COR-L47 (cell line): ENCODE measurements around the gene GEMIN2.
"Not testable (repeated sequence)": the region's sequence is repeated elsewhere in the genome, so short reads cannot be mapped to it uniquely, and the experiment has no call there.

Experiments
- DNase-seq: peaks from one replicate; lab custom pipeline; 2025; lab: John Stamatoyannopoulos, UW

The GEMIN2 gene

DNA sequence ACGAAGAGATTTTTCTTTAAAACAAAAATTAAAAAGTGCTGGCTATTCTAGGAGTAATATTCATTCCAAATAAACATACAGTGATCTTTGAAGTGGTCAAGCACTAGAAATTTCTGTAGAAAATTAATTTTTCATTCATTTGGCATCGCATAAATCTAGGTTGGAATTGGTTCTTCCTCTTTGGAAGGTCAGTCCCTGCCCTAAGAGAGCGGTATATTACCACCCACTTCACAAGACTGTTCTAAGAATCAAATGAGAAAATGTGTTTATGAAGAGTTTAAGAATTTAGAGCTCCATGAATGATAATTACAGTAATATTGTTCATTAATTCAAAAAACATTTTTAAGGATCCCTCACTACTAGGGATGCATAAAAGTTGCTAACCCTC is 444 bp upstream of the GEMIN2 start:
- DNase-seq, result no peak

GRCh38 chr14:39122330-39123138 is 8.4 kb downstream of the GEMIN2 start:
- DNase-seq, result no peak

- not testable (repeated sequence) for DNase-seq
These were observed 23.7 kb downstream of the GEMIN2 start for GRCh38 chr14:39137835-39138234.

GRCh38 chr14:39138440-39138839 is 24.3 kb downstream of the GEMIN2 start:
- no peak for DNase-seq

DNA sequence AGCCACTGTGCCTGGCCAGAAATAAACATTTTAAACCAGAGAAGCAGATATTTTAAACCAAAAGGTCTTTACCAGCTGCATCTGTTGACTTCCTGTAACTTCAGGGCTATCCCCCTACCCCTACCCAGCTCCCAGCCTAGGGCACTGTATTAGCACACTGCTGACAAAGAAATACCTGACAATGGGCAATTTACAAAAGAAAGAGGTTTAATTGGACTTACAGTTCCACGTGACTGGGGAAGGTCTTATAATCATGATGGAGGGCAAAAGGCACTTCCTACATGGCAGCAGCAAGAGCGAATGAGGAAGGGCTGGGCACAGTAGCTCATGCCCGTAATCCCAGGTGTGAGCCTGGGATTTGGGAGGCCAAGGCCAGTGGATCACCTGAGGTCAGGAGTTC is 26.0 kb downstream of the GEMIN2 start:
- no peak for DNase-seq

GRCh38 chr14:39141623-39142022 is 27.5 kb downstream of the GEMIN2 start:
- not testable (repeated sequence) for DNase-seq

DNA sequence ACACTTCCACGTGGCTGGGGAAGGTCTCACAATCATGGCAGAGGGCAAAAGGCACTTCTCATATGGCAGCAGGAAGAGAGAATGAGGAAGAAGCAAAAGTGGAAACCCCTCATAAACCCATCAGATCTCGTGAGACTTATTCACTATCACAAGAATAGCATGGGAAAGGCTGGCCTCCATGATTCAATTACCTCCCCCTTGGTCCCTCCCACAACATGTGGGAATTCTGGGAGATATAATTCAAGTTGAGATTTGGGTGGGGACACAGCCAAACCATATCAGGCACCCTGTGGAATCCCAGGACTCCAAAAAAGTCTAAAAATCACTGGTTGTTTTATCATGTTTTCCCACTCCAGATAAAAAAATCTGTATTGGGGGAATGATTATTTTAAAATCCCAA is 29.1 kb downstream of the GEMIN2 start:
- DNase-seq, result not testable (repeated sequence)

- DNase-seq, result no peak
These were observed 31.3 kb downstream of the GEMIN2 start for GRCh38 chr14:39145266-39145966.

GRCh38 chr14:39154594-39155189 is 40.6 kb downstream of the GEMIN2 start:
- no peak for DNase-seq

DNA sequence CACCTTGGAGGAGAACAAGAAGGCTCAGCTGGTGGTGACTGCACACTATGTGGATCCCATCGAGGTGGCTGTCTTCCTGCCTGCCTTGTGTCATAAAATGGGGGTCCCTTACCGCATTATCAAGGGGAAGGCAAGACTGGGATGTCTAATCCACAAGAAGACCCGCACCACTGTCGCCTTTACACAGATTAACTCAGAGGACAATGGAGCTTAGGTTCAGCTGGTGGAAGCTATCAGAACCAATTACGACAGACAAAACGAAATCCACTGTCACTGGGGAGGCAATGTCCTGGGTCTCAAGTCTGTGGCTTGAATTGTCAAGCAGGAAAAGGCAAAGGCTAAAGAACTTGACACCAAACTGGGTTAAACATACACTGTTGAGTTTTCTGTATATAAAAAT is 43.4 kb downstream of the GEMIN2 start:
- no peak for DNase-seq

DNA sequence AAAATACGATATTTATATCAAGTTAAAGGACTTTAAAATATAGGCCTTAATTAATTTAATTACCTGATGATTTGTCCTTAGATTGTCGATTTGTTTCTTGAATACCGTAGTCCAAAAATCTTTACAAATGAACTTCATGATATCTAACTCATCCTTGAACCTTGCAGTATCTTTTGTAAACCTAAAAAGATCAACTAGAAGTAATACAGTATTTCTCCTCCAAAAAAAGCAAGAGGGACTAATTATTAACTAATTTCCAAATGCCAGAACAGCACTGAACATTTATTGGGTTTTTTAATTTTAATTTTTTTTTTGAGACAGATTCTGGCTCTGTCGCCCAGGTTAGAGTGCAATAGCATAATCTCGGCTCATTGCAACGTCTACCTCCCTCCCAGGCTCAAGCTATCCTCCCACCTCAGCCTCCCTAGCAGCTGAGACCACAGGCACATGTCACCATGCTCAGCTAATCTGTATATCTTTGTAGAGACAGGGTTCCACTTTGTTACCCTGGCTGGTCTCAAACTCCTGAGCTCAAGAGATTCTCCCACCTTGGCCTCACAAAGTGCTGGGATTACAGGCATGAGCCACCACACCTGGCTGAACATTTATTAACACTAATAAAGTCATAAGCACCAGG is 44.2 kb downstream of the GEMIN2 start:
- no peak for DNase-seq

GRCh38 chr14:39160494-39160893 is 46.4 kb downstream of the GEMIN2 start:
- DNase-seq, result no peak

- DNase-seq, result not testable (repeated sequence)
These were observed 53.7 kb downstream of the GEMIN2 start for GRCh38 chr14:39167797-39168320.

DNA sequence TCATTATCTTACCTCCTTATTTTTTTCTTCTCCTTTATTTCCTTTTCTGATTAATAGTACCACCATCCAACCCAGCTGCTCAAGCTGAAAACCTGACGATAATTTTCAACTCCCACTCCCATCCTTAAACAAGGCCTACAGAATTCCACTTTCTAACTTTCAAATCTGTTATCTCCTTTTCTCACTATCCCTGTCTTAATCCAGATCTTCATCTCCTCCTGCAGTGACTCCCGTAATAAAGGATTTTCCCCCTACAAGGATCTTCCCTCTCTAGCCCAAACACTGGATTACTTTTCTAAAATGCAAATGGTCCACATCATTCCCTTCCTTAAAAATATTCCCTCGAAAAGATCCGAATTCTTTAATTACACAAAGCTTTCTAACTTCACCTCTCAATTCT is 54.5 kb downstream of the GEMIN2 start:
- no peak for DNase-seq

GRCh38 chr14:39169541-39169900 is 55.4 kb downstream of the GEMIN2 start:
- no peak for DNase-seq

- DNase-seq, result no peak
These were observed 59.1 kb downstream of the GEMIN2 start for GRCh38 chr14:39173198-39173597.

DNA sequence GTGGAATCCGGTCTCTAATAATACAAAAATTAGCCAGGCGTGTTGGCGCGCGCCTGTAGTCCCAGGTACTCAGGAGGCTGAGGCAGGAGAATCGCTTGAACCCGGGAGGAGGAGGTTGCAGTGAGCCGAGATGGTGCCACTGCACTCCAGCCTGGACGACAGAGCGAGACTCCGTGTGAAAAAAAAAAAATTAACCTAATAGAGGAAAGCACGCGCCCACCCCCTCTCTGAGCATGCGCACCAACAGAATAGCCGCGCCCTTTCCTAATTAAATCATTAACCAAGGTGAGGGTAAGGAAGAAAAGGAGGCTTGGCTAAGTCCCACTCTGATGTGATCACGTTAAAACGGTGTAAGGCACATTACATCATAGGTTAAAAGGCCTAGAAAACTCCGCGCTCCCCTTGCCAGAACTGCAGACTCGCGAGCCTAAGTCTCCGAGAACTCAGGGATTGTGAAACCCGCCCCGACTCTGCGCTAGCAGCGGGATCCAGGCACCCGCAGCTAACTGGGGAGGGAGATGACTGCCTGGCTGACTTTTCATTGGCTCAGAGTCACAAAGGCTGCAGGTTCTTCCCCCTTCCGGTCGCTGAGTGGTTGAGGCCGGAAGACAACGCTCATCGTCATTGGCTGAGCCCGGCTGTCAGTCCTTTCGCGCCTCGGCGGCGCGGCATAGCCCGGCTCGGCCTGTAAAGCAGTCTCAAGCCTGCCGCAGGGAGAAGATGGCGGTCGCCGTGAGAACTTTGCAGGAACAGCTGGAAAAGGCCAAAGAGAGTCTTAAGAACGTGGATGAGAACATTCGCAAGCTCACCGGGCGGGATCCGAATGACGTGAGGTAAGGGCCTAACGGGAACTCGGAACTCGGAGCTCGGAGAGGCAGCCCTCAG is 60.7 kb downstream of the GEMIN2 start, which contains the start of gene PNN:
PNN (plus strand) TSS at position 695 of the 885 bp plus-strand sequence; CDS start at position 721, 26 bp downstream.
- peak; percentile 99 for DNase-seq

- peak; percentile 33 for DNase-seq
These were observed 61.5 kb downstream of the GEMIN2 start for GRCh38 chr14:39175445-39176262.

DNA sequence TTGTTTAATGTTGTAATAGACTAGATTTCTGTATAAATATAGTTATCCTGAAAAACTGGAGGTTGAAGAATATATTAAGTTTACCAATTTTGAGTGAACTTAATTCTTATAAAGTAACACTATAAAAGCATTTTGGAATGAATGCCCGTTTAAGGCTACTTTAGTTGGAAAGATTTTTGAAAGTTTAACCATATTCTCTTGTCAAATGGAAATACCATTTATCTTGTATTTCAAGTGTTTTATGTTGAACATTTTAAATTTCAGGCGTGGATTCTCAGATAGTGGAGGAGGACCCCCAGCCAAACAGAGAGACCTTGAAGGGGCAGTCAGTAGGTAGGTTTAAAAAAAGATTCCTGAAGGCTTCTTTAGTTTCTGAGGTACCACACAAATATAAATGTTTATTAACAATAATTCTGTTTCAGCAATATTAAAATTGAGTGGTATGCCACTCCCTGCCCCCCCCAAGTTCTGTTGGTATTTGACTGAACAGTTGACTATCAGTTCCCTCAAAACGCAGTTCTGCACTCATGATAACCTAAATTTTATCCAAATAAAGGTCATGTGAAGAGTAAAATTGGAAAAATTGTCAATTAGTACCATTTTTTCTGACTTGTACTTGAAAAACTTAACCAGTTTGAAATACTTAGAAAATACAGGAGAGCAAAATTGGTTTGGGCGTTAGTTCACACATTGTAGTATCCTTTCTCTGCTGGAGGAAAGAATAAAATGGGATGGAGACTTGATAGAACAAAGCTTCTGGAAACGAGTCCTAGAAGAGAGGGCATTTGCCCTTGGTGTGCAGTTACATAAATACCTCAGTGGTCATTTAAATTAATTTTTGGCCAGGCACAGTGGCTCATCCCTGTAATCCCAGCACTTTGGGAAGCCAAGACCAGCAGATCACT is 62.4 kb downstream of the GEMIN2 start:
- no peak for DNase-seq
